H1 (cell line): ENCODE measurements around the gene PIBF1. TPM values are rescaled to one million over a fixed set of nuclear protein-coding genes. Genes with fewer than 3 reads are reported as not detected.

Experiments
- CTCF ChIA-PET: fragments of 300-600 bp; sonication (Branson Sonifier 250); formaldehyde crosslinking; loops from one replicate; lab custom pipeline; 2021; ENCODE audit not compliant: partially characterized antibody; lab: Charles Lee
- POLR2A ChIA-PET: fragments of 300-600 bp; sonication (Branson Sonifier 250); formaldehyde crosslinking; loops from one replicate; lab custom pipeline; 2021; ENCODE audit warnings: inconsistent platforms; ENCODE audit not compliant: partially characterized antibody; lab: Charles Lee
- DNase-seq, 2 experiments: peaks; one replicate each; pipeline versions ENCODE4 v3.0.0 to v3.0.0-alpha.2; 2010 to 2022; ENCODE audit warnings: low spot score in 2 of 2, low read depth in 1 of 2, mixed read lengths in 1 of 2
- FAIRE-seq: peaks from 2 replicates; lab custom pipeline; 2011; peaks lifted over from hg19 to GRCh38; lab: Jason Lieb, UNC
- H2AFZ ChIP-seq: 2 replicates; pipeline ENCODE4 v1.8.1; 2012; ENCODE audit warnings: low read length, inconsistent platforms
- H2AK5ac ChIP-seq: 2 replicates; pipeline ENCODE4 v1.6.1; 2013; ENCODE audit warnings: low read depth, low read length
- H2BK120ac ChIP-seq: replicated peaks from 2 replicates; pipeline ENCODE3; 2013; ENCODE audit warnings: low read depth, low read length, inconsistent platforms
- H2BK12ac ChIP-seq: 2 replicates; pipeline ENCODE4 v1.6.1; 2013; ENCODE audit warnings: low read depth, low read length
- H2BK15ac ChIP-seq: 2 replicates; pipeline ENCODE4 v1.6.1; 2013; ENCODE audit warnings: low read length
- H2BK20ac ChIP-seq: 2 replicates; pipeline ENCODE4 v1.6.1; 2013; ENCODE audit warnings: low read length
- H2BK5ac ChIP-seq: 2 replicates; pipeline ENCODE4 v1.6.1; 2013; ENCODE audit warnings: low read depth, low read length
- H3K14ac ChIP-seq: 2 replicates; pipeline ENCODE4 v1.6.1; 2013; ENCODE audit warnings: inconsistent platforms; ENCODE audit not compliant: insufficient read length
- H3K18ac ChIP-seq: 2 replicates; pipeline ENCODE4 v1.6.1; 2013; ENCODE audit warnings: low read length; ENCODE audit errors: extremely low read depth
- H3K23ac ChIP-seq: 2 replicates; pipeline ENCODE4 v1.6.1; 2013; ENCODE audit warnings: inconsistent platforms; ENCODE audit not compliant: insufficient read length
- H3K23me2 ChIP-seq: 2 replicates; pipeline ENCODE4 v1.6.1; 2013; ENCODE audit warnings: low read depth, low read length
- H3K27ac ChIP-seq: 2 replicates; pipeline ENCODE4 v1.6.1; 2011; ENCODE audit warnings: low read depth, low read length, inconsistent platforms
- H3K27me3 ChIP-seq, 4 experiments: replicated peaks in 1 of 4; 1 replicate in 1 of 4; 2 replicates in 3 of 4; pipeline versions ENCODE4 v1.6.1 to v1.8.1; 2011 to 2013; ENCODE audit warnings: low read length in 3 of 4, mild to moderate bottlenecking in 3 of 4, inconsistent platforms in 2 of 4, mixed read lengths in 2 of 4, moderate library complexity in 1 of 4; ENCODE audit not compliant: control insufficient read depth in 3 of 4, insufficient read depth in 3 of 4; ENCODE audit errors: extremely low read depth in 1 of 4
- H3K36me3 ChIP-seq, 4 experiments: 2 replicates each; pipeline versions ENCODE4 v1.6.1 to v1.8.1; 2011 to 2013; ENCODE audit warnings: mild to moderate bottlenecking in 4 of 4, low read length in 3 of 4, moderate library complexity in 2 of 4, control low read depth in 1 of 4, inconsistent platforms in 1 of 4; ENCODE audit not compliant: insufficient read depth in 4 of 4, control insufficient read depth in 2 of 4
- H3K4ac ChIP-seq: replicated peaks from 2 replicates; pipeline ENCODE3; 2013; ENCODE audit warnings: low read length, low read depth, mixed read lengths, inconsistent platforms; ENCODE audit not compliant: insufficient read length
- H3K4me1 ChIP-seq, 4 experiments: replicated peaks in 1 of 4; 1 replicate in 1 of 4; 2 replicates in 3 of 4; pipeline versions ENCODE4 v1.6.1 to v1.8.1; 2011 to 2013; ENCODE audit warnings: low read length in 3 of 4, inconsistent platforms in 2 of 4, mixed read lengths in 1 of 4; ENCODE audit not compliant: insufficient read depth in 4 of 4, control insufficient read depth in 3 of 4
- H3K4me2 ChIP-seq, 2 experiments: 2 replicates each; pipeline versions ENCODE4 v1.6.1 to v1.8.1; 2011 to 2013; ENCODE audit warnings: low read depth in 2 of 2, low read length in 2 of 2, control low read depth in 1 of 2, inconsistent platforms in 1 of 2, mild to moderate bottlenecking in 1 of 2; ENCODE audit not compliant: insufficient read depth in 1 of 2
- H3K4me3 ChIP-seq, 4 experiments: fragments of 200-600, 300-600 bp in 1 of 4; sonication (generic), shearing (Covaris generic), sonication (Bioruptor Twin) in 1 of 4; 2 replicates each; pipeline versions ENCODE4 v1.5.1 to v1.8.1; 2011 to 2016; ENCODE audit warnings: low read length in 4 of 4, low read depth in 3 of 4, control low read depth in 2 of 4, inconsistent platforms in 2 of 4, mild to moderate bottlenecking in 2 of 4, mixed read lengths in 1 of 4, moderate library complexity in 1 of 4; ENCODE audit not compliant: insufficient read depth in 2 of 4; ENCODE audit errors: extremely low read depth in 1 of 4
- H3K56ac ChIP-seq: replicated peaks from 2 replicates; pipeline ENCODE3; 2013; ENCODE audit warnings: low read depth, mild to moderate bottlenecking, mixed read lengths, low read length, inconsistent platforms; ENCODE audit not compliant: insufficient read length
- H3K79me1 ChIP-seq: 2 replicates; pipeline ENCODE4 v1.6.1; 2013; ENCODE audit warnings: low read depth, low read length, control low read depth
- H3K79me2 ChIP-seq, 2 experiments: 2 replicates each; pipeline versions ENCODE4 v1.6.1 to v1.8.1; 2012 to 2013; ENCODE audit warnings: low read length in 2 of 2, mild to moderate bottlenecking in 2 of 2, inconsistent platforms in 1 of 2; ENCODE audit not compliant: insufficient read depth in 2 of 2, control insufficient read depth in 1 of 2
- H3K9ac ChIP-seq, 4 experiments: replicated peaks in 1 of 4; 1 replicate in 1 of 4; 2 replicates in 3 of 4; pipeline versions ENCODE4 v1.6.1 to v1.8.1; 2011 to 2013; ENCODE audit warnings: low read depth in 3 of 4, low read length in 3 of 4, control low read depth in 2 of 4, mild to moderate bottlenecking in 2 of 4, moderate library complexity in 2 of 4, inconsistent platforms in 1 of 4; ENCODE audit errors: extremely low read depth in 1 of 4
- H3K9me3 ChIP-seq, 2 experiments: 2 replicates each; pipeline versions ENCODE4 v1.6.1 to v1.8.1; 2012 to 2013; ENCODE audit warnings: mild to moderate bottlenecking in 2 of 2, moderate library complexity in 2 of 2, control low read depth in 1 of 2, inconsistent platforms in 1 of 2, low read depth in 1 of 2, low read length in 1 of 2, mixed read lengths in 1 of 2; ENCODE audit not compliant: insufficient read depth in 2 of 2
- H4K20me1 ChIP-seq, 2 experiments: replicated peaks in 1 of 2; 2 replicates each; pipeline versions ENCODE3 to v1.8.1; 2011 to 2013; ENCODE audit warnings: inconsistent platforms in 2 of 2, low read length in 2 of 2, mild to moderate bottlenecking in 1 of 2; ENCODE audit not compliant: insufficient read depth in 2 of 2, control insufficient read depth in 1 of 2
- H4K5ac ChIP-seq: 2 replicates; pipeline ENCODE4 v1.6.1; 2013; ENCODE audit warnings: low read length, low read depth, mixed read lengths, inconsistent platforms; ENCODE audit not compliant: insufficient read length
- H4K8ac ChIP-seq: 2 replicates; pipeline ENCODE4 v1.8.0; 2013; ENCODE audit warnings: mild to moderate bottlenecking, moderate library complexity, low read length, inconsistent platforms; ENCODE audit not compliant: insufficient read depth; ENCODE audit errors: extremely low read depth
- H4K91ac ChIP-seq: replicated peaks from 2 replicates; pipeline ENCODE3; 2013; ENCODE audit warnings: low read length, mixed read lengths, inconsistent platforms; ENCODE audit not compliant: insufficient read length
- ATF2 ChIP-seq: IDR thresholded peaks from 2 replicates; pipeline ENCODE4 v1.6.1; 2012; ENCODE audit warnings: low read length, inconsistent platforms
- CTBP2 ChIP-seq: IDR thresholded peaks from 2 replicates; pipeline ENCODE4 v1.7.0; 2011; ENCODE audit warnings: borderline replicate concordance, mild to moderate bottlenecking, moderate library complexity, mixed read lengths, low read length; ENCODE audit not compliant: insufficient read depth, insufficient read length
- EP300 ChIP-seq, 2 experiments: IDR thresholded peaks; 1 replicate in 1 of 2; 2 replicates in 1 of 2; pipeline ENCODE4 v1.6.1; 2011 to 2012; ENCODE audit warnings: low read depth in 2 of 2, low read length in 2 of 2, mild to moderate bottlenecking in 2 of 2, borderline replicate concordance in 1 of 2, inconsistent platforms in 1 of 2, moderate library complexity in 1 of 2
- GABPA ChIP-seq: IDR thresholded peaks from 2 replicates; pipeline ENCODE4 v1.6.1; 2011; ENCODE audit warnings: mild to moderate bottlenecking, low read length, moderate library complexity, borderline replicate concordance; ENCODE audit not compliant: insufficient read depth
- HDAC2 ChIP-seq, 2 experiments: fragments of 300-600 bp in 1 of 2; sonication (generic) in 1 of 2; IDR thresholded peaks; 2 replicates each; pipeline ENCODE4 v1.6.1; 2011 to 2012; ENCODE audit warnings: low read depth in 2 of 2, low read length in 2 of 2, mild to moderate bottlenecking in 2 of 2, moderate library complexity in 2 of 2, borderline replicate concordance in 1 of 2, inconsistent platforms in 1 of 2
- KDM1A ChIP-seq: fragments of 200-600, 300-600 bp; sonication (generic); IDR thresholded peaks from 2 replicates; pipeline ENCODE4 v1.7.1; 2016; ENCODE audit warnings: mild to moderate bottlenecking, low read length, borderline replicate concordance
- MAFK ChIP-seq: IDR thresholded peaks from 2 replicates; pipeline ENCODE4 v1.6.1; 2012; ENCODE audit warnings: low read depth, mild to moderate bottlenecking, improper control_type of control experiment, low read length
- MAX ChIP-seq: IDR thresholded peaks from 2 replicates; pipeline ENCODE4 v1.6.1; 2012; ENCODE audit warnings: inconsistent platforms
- SIX5 ChIP-seq: IDR thresholded peaks from 2 replicates; pipeline ENCODE4 v1.6.1; 2011; ENCODE audit warnings: mild to moderate bottlenecking, low read depth, low read length
- TAF7 ChIP-seq: optimal IDR thresholded peaks from 2 replicates; pipeline ENCODE3; 2011; ENCODE audit warnings: low read depth, mild to moderate bottlenecking, inconsistent platforms, low read length, moderate library complexity, borderline replicate concordance
- WGBS, 2 experiments: shearing (Covaris generic) in 1 of 2; methylation state at CpG; one replicate each; pipeline versions ENCODE4 v1.1.6 to v1.1.7; 2013 to 2015; ENCODE audit warnings: low lambda C conversion rate in 2 of 2, mixed read lengths in 2 of 2, inconsistent platforms in 1 of 2, low coverage in 1 of 2, missing lambda C conversion rate in 1 of 2; ENCODE audit not compliant: insufficient replicate concordance in 2 of 2, insufficient coverage in 1 of 2, insufficient read length in 1 of 2; ENCODE audit errors: extremely low coverage in 1 of 2, missing lambda C conversion rate in 1 of 2; 5-methylcytosine and 5-hydroxymethylcytosine counted together
- polyA plus RNA-seq, 7 experiments: library from polyadenylated mRNA; depleted of rRNA in 3 of 7; stranded (reverse) in 5 of 7; unstranded in 2 of 7; fragments of >200 nt in 5 of 7; fragments of 200-250 nt in 2 of 7; gene quantifications; 1 replicate in 5 of 7; 2 replicates in 1 of 7; 4 replicates in 1 of 7; pipeline versions ENCODE4 v1.2.1 to v1.2.3, GENCODE V29; 2011 to 2013; ENCODE audit warnings: missing spikeins in 2 of 7, mixed read lengths in 2 of 7
- total RNA-seq: library from RNA; stranded (reverse); fragmentation: NEBNext Ultra II Directional; extraction: Animal tissue kit (Norgen Biotek cat#: 25700); gene quantifications from 2 replicates; pipeline ENCODE4 v1.2.1, GENCODE V29; 2021

Gene PIBF1
- total and polyA plus RNA-seq, 2 of the 8 experiments (the other 6 are each of a cell fraction or from before 2014, with no cell fraction given) = 1.1 to 13.2 TPM

- Histone ChIP-seq H4K8ac (no peak overlapping the region), H3K79me2 (no peaks in the 10 kb centered on the region), H3K4me3 (no peak overlapping the region), H3K4me2 (no peak overlapping the region), H4K91ac (no peak overlapping the region), H3K56ac (no peak overlapping the region), H2BK20ac (no peak overlapping the region), H3K14ac (no peak overlapping the region), H2AK5ac (no peak overlapping the region), H2BK15ac (no peak overlapping the region), H3K23me2 (no peaks in the 10 kb centered on the region), H2BK5ac (no peak overlapping the region), H3K27me3 (no peaks in the 10 kb centered on the region), H2BK120ac (no peak overlapping the region), H3K36me3 (peaks cover 19 to 88% (median 51%) of the 10 kb centered on the region in 4 experiments), H3K4me1 (no peaks in the 10 kb centered on the region), H3K4ac (no peak overlapping the region), H2BK12ac (no peak overlapping the region), H2AFZ (no peak overlapping the region), H4K5ac (no peak overlapping the region), H3K9me3 (no peaks in the 10 kb centered on the region), H4K20me1 (peaks cover 0 to 1% of the 10 kb centered on the region in 2 experiments), H3K9ac (no peak overlapping the region), H3K79me1 (no peaks in the 10 kb centered on the region), H3K18ac (no peak overlapping the region), H3K27ac (no peak overlapping the region), H3K23ac (no peak overlapping the region)
- ChIA-PET CTCF (no interaction called here), POLR2A (no interaction called here)
- DNase-seq (no peak), FAIRE-seq (no peak)
- TF ChIP-seq MAX (no peak), EP300 (IDR thresholded peaks at IDR 0.05; ENCODE audit: borderline replicate concordance in 1 of 2, low read depth in 2 of 2, low read length in 2 of 2) (no peak), SIX5 (no peak), GABPA (no peak), MAFK (no peak), ATF2 (no peak), CTBP2 (no peak), KDM1A (no peak), HDAC2 (IDR thresholded peaks at IDR 0.05; ENCODE audit: borderline replicate concordance in 1 of 2, low read depth in 2 of 2, low read length in 2 of 2) (no peak), TAF7 (no peak)
- 89% methylated on average over 3 of the region's 3 CpGs; no CpG with 5 or more reads in 1 of the 2 experiments for WGBS, 2 experiments
Measured at GRCh38 chr13:72760189-72760588, 21.7 kb upstream of the PIBF1 start.
